Measurements from ENCODE around the gene ELOB. TPM values are rescaled to one million over a fixed set of nuclear protein-coding genes. Genes with fewer than 3 reads are reported as not detected.
A peak's percentile ranks its signal among the peaks of the same experiment; 100 is the strongest.

ELOB gene
- total RNA-seq = 1,184 TPM

- intact Hi-C loops (cut with DNase I) = loop anchor here (1.0 to 10.0 kb wide), 5 partner anchors 25 to 263 kb away; partner anchors contain the start of genes ATP6V0C and SRRM2
- no peaks in the 10 kb centered on the region for H3K9me3 ChIP-seq
- no peaks in the 10 kb centered on the region for H3K27me3 ChIP-seq
- H3K36me3 ChIP-seq = peaks cover 12 to 15% of the 10 kb centered on the region in 2 donors
- TF ChIP-seq CTCF (IDR thresholded peaks at IDR 0.05) = no peak
- peaks cover 9 to 17% of the 10 kb centered on the region in 2 donors for H3K4me1 ChIP-seq
- peak within 1 kb of the TSS; percentile 91 to 100 for H3K4me3 ChIP-seq
- H3K27ac ChIP-seq = peak within 1 kb of the TSS; percentile 99 to 100
- DNase-seq (ENCODE audit: low spot score in 2 of 2) = peak; percentile 57 to 92
Observed at GRCh38 chr16:2777231-2777902, at the start of gene ELOB. Gene ELOB, minus strand, starts transcription at chr16:2777280. Its CDS starts 41 bp downstream, at chr16:2777239.

- H3K27me3 ChIP-seq = no peaks in the 10 kb centered on the region
- H3K27ac ChIP-seq = no peak overlapping the region
- no peaks in the 10 kb centered on the region for H3K9me3 ChIP-seq
- no peak overlapping the region for H3K4me3 ChIP-seq
- TF ChIP-seq CTCF (IDR thresholded peaks at IDR 0.05) = no peak
- H3K36me3 ChIP-seq = no peaks in the 10 kb centered on the region
- no peak for DNase-seq (ENCODE audit: low spot score in 2 of 2)
- intact Hi-C loops (cut with DNase I) = no loop called here
- H3K4me1 ChIP-seq = no peaks in the 10 kb centered on the region
Observed at GRCh38 chr16:2825906-2826305, 48.8 kb upstream of the ELOB start.

- no peak for TF ChIP-seq CTCF (IDR thresholded peaks at IDR 0.05)
- no peaks in the 10 kb centered on the region for H3K36me3 ChIP-seq
- intact Hi-C loops (cut with DNase I) = no loop called here
- H3K27ac ChIP-seq = no peak overlapping the region
- H3K27me3 ChIP-seq = no peaks in the 10 kb centered on the region
- DNase-seq (ENCODE audit: low spot score in 2 of 2) = peak in 1 of 2 donors; percentile 53
- H3K4me1 ChIP-seq = no peaks in the 10 kb centered on the region
- no peaks in the 10 kb centered on the region for H3K9me3 ChIP-seq
- H3K4me3 ChIP-seq = no peak overlapping the region
Observed at GRCh38 chr16:2825049-2825742, 48.1 kb upstream of the ELOB start.

GRCh38 chr16:2824626-2825025, 47.5 kb upstream of the ELOB start:
- no peaks in the 10 kb centered on the region for H3K36me3 ChIP-seq
- DNase-seq (ENCODE audit: low spot score in 2 of 2) = peak in 1 of 2 donors; percentile 2
- intact Hi-C loops (cut with DNase I) = no loop called here

GRCh38 chr16:2822496-2822895, 45.4 kb upstream of the ELOB start:
- intact Hi-C loops (cut with DNase I) = no loop called here

More at GRCh38 chr16:2824626-2825025, 47.5 kb upstream of the ELOB start:
- Histone ChIP-seq H3K27ac (no peak overlapping the region), H3K9me3 (no peaks in the 10 kb centered on the region), H3K27me3 (no peaks in the 10 kb centered on the region), H3K4me1 (no peaks in the 10 kb centered on the region), H3K4me3 (no peak overlapping the region)
- TF ChIP-seq CTCF (IDR thresholded peaks at IDR 0.05) = no peak

More at GRCh38 chr16:2822496-2822895, 45.4 kb upstream of the ELOB start:
- Histone ChIP-seq H3K27me3 (no peaks in the 10 kb centered on the region), H3K4me3 (no peak overlapping the region), H3K36me3 (no peaks in the 10 kb centered on the region), H3K9me3 (no peaks in the 10 kb centered on the region), H3K27ac (no peak overlapping the region), H3K4me1 (no peaks in the 10 kb centered on the region)
- DNase-seq (ENCODE audit: low spot score in 2 of 2) = no peak
- no peak for TF ChIP-seq CTCF (IDR thresholded peaks at IDR 0.05)
